HG02571 (cell line): ENCODE data around the gene CACNG7.
A peak's percentile ranks its signal among the peaks of the same experiment; 100 is the strongest.

Experiments used
- ATAC-seq: cut with Tn5 transposase; IDR thresholded peaks from one replicate; pipeline ENCODE4 v1.9.1; 2021; ENCODE audit warnings: mild to moderate bottlenecking, moderate library complexity; ENCODE audit not compliant: unreplicated experiment

Gene CACNG7

DNA sequence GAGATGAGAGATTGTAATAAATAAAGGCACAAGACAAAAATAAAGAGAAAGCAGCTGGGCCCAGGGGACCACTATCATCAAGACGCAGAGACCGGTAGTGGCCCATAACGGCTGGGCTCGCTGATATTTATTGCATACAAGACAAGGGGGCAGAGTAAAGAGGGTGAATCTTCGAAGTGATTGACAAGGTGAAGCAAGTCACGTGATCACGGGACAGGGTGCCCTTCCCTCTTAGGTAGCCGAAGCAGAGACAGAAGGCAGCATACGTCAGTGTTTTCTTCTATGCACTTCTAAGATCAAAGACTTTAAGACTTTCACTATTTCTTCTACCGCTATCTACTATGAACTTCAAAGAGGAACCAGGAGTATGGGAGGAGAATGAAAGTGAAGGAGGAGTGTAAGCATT, 31.7 kb upstream of the CACNG7 start:
- ATAC-seq, result no peak

- no peak for ATAC-seq
These were observed 30.3 kb upstream of the CACNG7 start for GRCh38 chr19:53878776-53879139.

GRCh38 chr19:53879140-53880081, 29.7 kb upstream of the CACNG7 start:
- ATAC-seq, result peak; percentile 61

DNA sequence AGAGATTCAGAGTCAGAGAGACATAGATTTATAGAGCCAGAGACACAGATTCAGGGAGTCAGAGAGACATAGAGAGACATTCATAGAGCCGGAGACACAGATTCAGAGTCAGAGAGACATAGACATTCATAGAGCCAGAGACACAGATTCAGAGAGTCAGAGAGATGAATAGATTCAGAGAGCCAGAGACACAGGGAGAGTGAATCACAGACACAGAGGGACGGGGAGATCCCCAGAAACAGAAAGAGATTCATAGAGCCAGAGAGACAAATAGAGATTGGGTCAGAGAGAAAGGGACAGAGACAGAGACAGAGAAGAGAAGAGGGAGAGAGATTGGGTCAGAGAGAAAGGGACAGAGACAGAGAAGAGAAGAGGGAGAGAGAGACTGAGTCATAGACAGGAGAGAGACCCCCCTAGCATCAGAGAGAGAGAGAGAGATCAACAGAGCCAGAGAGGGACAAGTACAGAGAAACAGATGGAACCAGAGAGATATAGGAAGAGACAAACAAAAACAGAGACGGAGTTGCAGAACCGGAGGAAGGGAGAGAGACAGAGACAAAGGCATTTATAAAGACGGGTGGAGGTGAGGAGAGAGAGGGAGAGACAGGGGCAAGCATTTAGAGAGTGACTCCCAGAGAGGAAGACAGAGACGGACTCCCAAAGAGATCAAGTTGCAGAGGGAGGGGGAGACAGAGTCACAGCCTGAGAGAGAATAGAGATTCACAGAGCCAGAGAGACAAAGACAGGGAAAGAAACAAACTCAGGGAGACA, 28.2 kb upstream of the CACNG7 start:
- no peak for ATAC-seq

DNA sequence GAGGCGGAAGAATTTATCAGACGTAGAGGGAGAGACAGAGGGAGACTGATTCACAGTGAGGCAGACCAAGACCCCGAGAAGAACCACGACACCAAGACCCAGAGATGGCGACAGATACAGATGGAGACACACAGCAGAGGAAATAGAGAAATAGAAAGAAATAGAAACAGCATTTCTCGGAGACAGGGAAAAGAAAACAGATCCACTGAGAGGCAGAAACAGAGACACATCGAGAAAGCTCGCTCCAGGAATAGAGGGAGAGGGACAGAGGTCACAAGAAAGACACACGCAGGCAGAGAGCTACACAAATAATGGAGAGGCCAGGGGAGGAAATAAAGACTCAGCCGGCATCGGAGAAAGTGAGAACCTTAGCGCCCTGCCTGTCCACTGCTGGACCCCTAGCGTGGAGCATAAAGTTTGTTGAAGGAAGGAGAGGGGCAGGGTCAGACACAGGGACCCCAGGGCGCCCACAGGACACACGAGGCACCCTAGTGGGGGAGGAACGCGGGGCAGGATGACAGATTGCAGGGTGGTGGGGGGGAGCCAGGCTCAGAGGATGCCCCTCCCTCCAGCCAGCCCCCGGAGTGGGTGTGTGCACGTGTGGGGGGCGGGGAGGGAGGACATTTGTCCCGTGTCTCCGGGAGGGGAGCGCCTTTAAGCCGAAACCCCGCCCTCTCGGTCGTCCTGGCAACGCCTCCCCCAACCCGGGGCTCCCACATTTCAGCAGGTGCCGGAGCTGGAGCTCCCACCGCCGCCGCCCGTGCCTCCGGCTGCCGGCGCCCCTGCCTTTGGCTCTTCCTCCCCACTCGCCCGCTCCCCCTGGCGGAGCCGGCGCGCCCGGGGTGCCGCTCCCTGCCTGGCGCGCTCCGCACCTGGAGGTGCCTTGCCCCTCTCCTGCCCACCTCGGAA, 27.3 kb upstream of the CACNG7 start, which contains the start of gene PRKCG:
TSS of gene PRKCG (plus strand) at position 716 of the 909 bp plus-strand sequence. CDS start 298 bp downstream, outside the sequence.
- ATAC-seq, result no peak

- ATAC-seq, result no peak
These were observed 26.6 kb upstream of the CACNG7 start for GRCh38 chr19:53882391-53883050.

- no peak for ATAC-seq
These were observed 25.8 kb upstream of the CACNG7 start for GRCh38 chr19:53883231-53883661.

DNA sequence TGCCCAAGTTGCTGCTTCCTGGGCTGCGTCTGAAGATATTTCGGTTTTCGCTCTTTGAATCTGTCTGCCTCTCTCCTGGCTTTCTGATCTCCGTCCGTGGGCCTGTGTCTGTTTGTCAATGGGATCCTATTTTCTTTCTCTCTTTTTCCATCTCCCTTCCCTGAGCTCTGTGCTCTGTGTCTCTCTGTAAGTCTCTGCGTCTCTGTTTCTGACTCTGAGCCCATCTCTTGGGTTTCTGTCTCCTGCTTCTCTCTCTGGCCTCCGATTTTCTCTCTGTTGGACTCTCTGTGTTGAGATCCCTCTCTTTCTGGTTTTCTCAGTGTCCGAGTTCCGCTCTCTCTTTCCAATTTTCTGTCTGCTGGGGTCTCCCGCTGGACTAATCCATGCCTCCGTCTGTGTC, 25.3 kb upstream of the CACNG7 start:
- no peak for ATAC-seq

- no peak for ATAC-seq
These were observed 24.8 kb upstream of the CACNG7 start for GRCh38 chr19:53884256-53884655.

GRCh38 chr19:53885036-53885435, 24.0 kb upstream of the CACNG7 start:
- no peak for ATAC-seq

GRCh38 chr19:53892301-53892980, 16.6 kb upstream of the CACNG7 start:
- no peak for ATAC-seq

- ATAC-seq, result no peak
These were observed 16.1 kb upstream of the CACNG7 start for GRCh38 chr19:53892981-53893325.

DNA sequence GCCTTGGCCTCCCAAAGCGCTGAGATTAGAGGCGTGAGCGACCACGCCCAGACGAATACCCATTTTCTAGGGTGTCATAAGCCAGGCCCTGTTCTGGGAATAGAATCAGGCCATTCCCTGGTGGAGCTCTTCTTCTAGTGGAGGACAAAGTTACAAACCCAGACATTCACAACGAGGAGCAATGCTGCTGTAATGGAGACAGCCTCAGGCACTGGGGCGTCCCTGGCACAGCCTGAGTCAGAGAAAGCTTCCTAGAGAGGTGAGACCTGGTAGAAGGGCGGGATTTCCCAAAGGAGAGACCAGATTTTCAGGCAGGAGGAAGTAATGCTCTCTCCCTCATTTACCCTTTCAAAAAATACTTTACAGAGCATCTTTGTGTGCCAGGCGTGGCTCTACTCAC, 14.4 kb upstream of the CACNG7 start:
- no peak for ATAC-seq

- no peak for ATAC-seq
These were observed 12.4 kb upstream of the CACNG7 start for GRCh38 chr19:53896682-53897081.

- no peak for ATAC-seq
These were observed 11.6 kb upstream of the CACNG7 start for GRCh38 chr19:53897459-53897858.

DNA sequence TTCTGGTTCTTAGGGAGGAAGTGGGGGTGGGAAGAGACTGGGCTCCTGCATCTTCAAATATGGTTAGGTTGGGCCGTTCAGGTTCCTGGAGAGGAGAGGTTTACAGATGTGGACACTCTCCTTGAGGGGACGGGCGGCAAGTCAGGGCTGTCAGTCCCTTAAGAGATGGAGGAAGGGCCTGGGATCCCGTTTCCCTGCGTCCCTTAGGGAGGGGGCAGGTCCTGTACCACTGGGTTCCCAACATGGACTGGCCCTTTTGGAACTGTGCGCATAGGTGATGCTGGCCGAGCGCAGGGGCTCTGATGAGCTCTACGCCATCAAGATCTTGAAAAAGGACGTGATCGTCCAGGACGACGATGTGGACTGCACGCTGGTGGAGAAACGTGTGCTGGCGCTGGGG, 10.9 kb upstream of the CACNG7 start:
- no peak for ATAC-seq

- ATAC-seq, result no peak
These were observed 10.3 kb upstream of the CACNG7 start for GRCh38 chr19:53898636-53899341.

GRCh38 chr19:53900191-53900860, 8.8 kb upstream of the CACNG7 start:
- ATAC-seq, result no peak
